HepG2 (cell line): ENCODE data around the gene FAM219B.

ENCODE experiments used
- EP300 ChIP-seq, 3 experiments: sonication (generic) in 1 of 3; formaldehyde crosslinking in 1 of 3; IDR thresholded peaks; 2 replicates each; pipeline versions ENCODE4 v1.5.1 to v1.6.1; 2011 to 2020; ENCODE audit warnings: low read depth in 2 of 3, low read length in 2 of 3, borderline replicate concordance in 1 of 3, improper control_type of control experiment in 1 of 3, mild to moderate bottlenecking in 1 of 3, missing genetic modification reagents in 1 of 3, moderate library complexity in 1 of 3
- ETV6 ChIP-seq: sonication (generic); formaldehyde crosslinking; conservative IDR thresholded peaks from 2 replicates; pipeline ENCODE4 v1.4.0; 2020; ENCODE audit warnings: missing genetic modification reagents
- KDM1A ChIP-seq: IDR thresholded peaks from 2 replicates; pipeline ENCODE4 v1.6.1; 2016; ENCODE audit warnings: missing compliant biosample characterization
- POLR2A ChIP-seq, 2 experiments: IDR thresholded peaks; 2 replicates each; pipeline ENCODE4 v1.6.1; 2011; ENCODE audit warnings: low read depth in 2 of 2, low read length in 2 of 2, mild to moderate bottlenecking in 1 of 2, moderate library complexity in 1 of 2; ENCODE audit not compliant: insufficient read depth in 1 of 2
- ZNF75D ChIP-seq: sonication (generic); formaldehyde crosslinking; IDR thresholded peaks from 2 replicates; pipeline ENCODE4 v1.8.1; 2023; ENCODE audit warnings: missing genetic modification reagents, mild to moderate bottlenecking, borderline replicate concordance
- TF ChIP-seq, protein P1 (sequence below): sonication (generic); formaldehyde crosslinking; IDR thresholded peaks from 2 replicates; pipeline ENCODE4 v1.5.0; 2020; ENCODE audit warnings: mild to moderate bottlenecking, missing genetic modification reagents, moderate library complexity

DNA sequence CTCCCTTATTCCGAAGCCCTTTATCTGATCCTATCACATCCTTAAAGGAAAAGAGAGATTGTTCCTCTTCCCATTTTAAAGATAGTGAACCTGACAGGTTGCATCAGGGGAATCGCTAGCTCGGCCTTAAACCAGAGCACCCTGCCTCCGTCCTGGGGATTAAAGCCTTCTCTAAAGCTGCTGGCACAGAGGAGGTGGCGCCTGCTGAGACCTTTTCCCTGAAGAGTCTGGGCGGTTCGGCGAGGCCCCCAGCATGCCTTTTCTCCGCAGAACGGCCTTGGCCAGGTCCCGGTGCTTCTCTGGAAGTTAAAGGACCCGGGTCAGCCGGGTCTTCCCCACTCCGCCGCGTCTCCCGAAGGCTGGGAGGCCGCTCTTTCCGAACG, 593 bp downstream of the FAM219B start:
- no peak for TF ChIP-seq ETV6
- TF ChIP-seq ZNF75D (CRISPR knock-in tag): no peak
- TF ChIP-seq, protein P1, sequence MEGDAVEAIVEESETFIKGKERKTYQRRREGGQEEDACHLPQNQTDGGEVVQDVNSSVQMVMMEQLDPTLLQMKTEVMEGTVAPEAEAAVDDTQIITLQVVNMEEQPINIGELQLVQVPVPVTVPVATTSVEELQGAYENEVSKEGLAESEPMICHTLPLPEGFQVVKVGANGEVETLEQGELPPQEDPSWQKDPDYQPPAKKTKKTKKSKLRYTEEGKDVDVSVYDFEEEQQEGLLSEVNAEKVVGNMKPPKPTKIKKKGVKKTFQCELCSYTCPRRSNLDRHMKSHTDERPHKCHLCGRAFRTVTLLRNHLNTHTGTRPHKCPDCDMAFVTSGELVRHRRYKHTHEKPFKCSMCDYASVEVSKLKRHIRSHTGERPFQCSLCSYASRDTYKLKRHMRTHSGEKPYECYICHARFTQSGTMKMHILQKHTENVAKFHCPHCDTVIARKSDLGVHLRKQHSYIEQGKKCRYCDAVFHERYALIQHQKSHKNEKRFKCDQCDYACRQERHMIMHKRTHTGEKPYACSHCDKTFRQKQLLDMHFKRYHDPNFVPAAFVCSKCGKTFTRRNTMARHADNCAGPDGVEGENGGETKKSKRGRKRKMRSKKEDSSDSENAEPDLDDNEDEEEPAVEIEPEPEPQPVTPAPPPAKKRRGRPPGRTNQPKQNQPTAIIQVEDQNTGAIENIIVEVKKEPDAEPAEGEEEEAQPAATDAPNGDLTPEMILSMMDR (CRISPR knock-in tag): no peak
- no peak for TF ChIP-seq KDM1A (CRISPR knock-in tag)
- no peak; a peak in 1 of 4 replicates for TF ChIP-seq POLR2A (IDR thresholded peaks at IDR 0.05; ENCODE audit: insufficient read depth in 1 of 2, low read depth in 2 of 2, low read length in 2 of 2)
- TF ChIP-seq EP300 (IDR thresholded peaks at IDR 0.05; ENCODE audit: low read depth in 2 of 2, low read length in 2 of 2): no peak
- no peak for TF ChIP-seq EP300 (CRISPR knock-in tag; IDR thresholded peaks at IDR 0.05; ENCODE audit: borderline replicate concordance)
